Sigmoid colon (tissue), 7 donors: ENCODE measurements around the gene CISD2. TPM values are rescaled to one million over a fixed set of nuclear protein-coding genes. Genes with fewer than 3 reads are reported as not detected.
"Not testable (repeated sequence)": the region's sequence is repeated elsewhere in the genome, so short reads cannot be mapped to it uniquely, and the experiment has no call there.

Source experiments
- DNase-seq: peaks from one replicate; pipeline ENCODE4 v3.0.0-alpha.2; 2019
- H3K27ac ChIP-seq, 4 donors: fragments of 200-600 bp; sonication (generic); one replicate each; pipeline ENCODE4 v1.5.1; 2016 to 2019; ENCODE audit warnings: mild to moderate bottlenecking in 1 of 4
- H3K27me3 ChIP-seq, 3 donors: fragments of 200-600 bp; sonication (generic); one replicate each; pipeline ENCODE4 v1.5.1; 2019; ENCODE audit warnings: mild to moderate bottlenecking in 1 of 3
- H3K36me3 ChIP-seq, 4 donors: fragments of 200-600 bp; sonication (generic); one replicate each; pipeline ENCODE4 v1.5.1; 2016 to 2019
- H3K4me1 ChIP-seq, 4 donors: fragments of 200-600 bp; sonication (generic); one replicate each; pipeline ENCODE4 v1.5.1; 2017 to 2019
- H3K4me3 ChIP-seq, 4 donors: fragments of 200-600 bp; sonication (generic); one replicate each; pipeline ENCODE4 v1.5.1; 2017 to 2019; ENCODE audit warnings: mild to moderate bottlenecking in 2 of 4, moderate library complexity in 1 of 4
- H3K9me3 ChIP-seq, 4 donors: fragments of 200-600 bp in 3 of 4; sonication (generic) in 3 of 4; one replicate each; pipeline versions ENCODE4 v1.5.1 to v1.6.1; 2013 to 2019
- EP300 ChIP-seq, 4 donors: sonication (generic); formaldehyde crosslinking; IDR thresholded peaks; one replicate each; pipeline ENCODE4 v1.6.1; 2017; ENCODE audit warnings: antibody characterized with exemption in 4 of 4
- POLR2A ChIP-seq, 2 donors: fragments of 450-650 bp; IDR thresholded peaks; one replicate each; pipeline ENCODE4 v1.6.1; 2016; ENCODE audit warnings: antibody characterized with exemption in 2 of 2, mild to moderate bottlenecking in 2 of 2, moderate library complexity in 2 of 2
- POLR2AphosphoS5 ChIP-seq, 4 donors: sonication (generic); formaldehyde crosslinking; IDR thresholded peaks; one replicate each; pipeline ENCODE4 v1.6.1; 2017; ENCODE audit warnings: antibody characterized with exemption in 4 of 4
- WGBS, 2 donors: extraction: QIAGEN DNeasy Blood & Tissue Kit; methylation state at CpG; one replicate each; pipeline ENCODE4 v1.1.7; 2013; 5-methylcytosine and 5-hydroxymethylcytosine counted together
- intact Hi-C: fragments of 100-400 bp; cut with DNase I; formaldehyde crosslinking; loops from one replicate; pipeline ENCODE4 v1.15.1; 2023
- polyA plus RNA-seq, 3 donors: library from polyadenylated mRNA; stranded (reverse); fragments of 200-250 nt; gene quantifications; one replicate each; pipeline ENCODE4 v1.2.3, GENCODE V29; 2013
- total RNA-seq, 4 donors: library from RNA; depleted of rRNA; stranded (reverse); fragments of >200 nt; gene quantifications; one replicate each; pipeline ENCODE4 v1.1.0, GENCODE V29; 2016
- TF ChIP-seq, protein P1 (sequence below), 4 experiments: fragments of 450-650 bp in 3 of 4; fragments of 200-600 bp in 1 of 4; IDR thresholded peaks; one replicate each; pipeline ENCODE4 v1.5.1; 2016 to 2019; ENCODE audit warnings: antibody characterized with exemption in 4 of 4, mild to moderate bottlenecking in 3 of 4, moderate library complexity in 2 of 4
- donor health status: healthy with polysubstance abuse.
- donor health status: Bipolar disorder and iron deficiency.
- donor health status: healthy.

Gene CISD2
- total and polyA plus RNA-seq, 7 donors: 6.5 to 31.7 (median 16.5) TPM

DNA sequence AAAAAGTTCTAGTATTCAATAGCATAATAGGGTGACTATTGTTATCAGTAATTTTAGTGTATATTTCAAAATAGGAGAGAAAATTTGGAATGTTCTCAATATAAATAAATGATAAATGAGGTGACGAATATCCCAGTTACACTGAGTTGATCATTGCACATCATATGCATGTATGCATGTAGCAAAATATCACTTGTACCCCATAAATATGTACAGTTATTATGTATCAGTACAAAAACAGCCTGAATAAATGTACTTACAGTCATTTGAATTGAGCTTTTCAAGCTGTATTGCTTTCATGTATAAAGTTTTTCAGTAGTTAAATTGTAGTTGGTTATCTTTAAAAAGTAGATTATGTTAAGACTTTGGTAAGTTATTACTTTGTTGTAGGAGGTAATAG is 12.6 kb downstream of the CISD2 start:
- Histone ChIP-seq H3K27me3 (no peaks in the 10 kb centered on the region), H3K9me3 (peaks cover 0 to 5% (median 0%) of the 10 kb centered on the region in 4 donors), H3K27ac (no peak overlapping the region), H3K4me1 (no peaks in the 10 kb centered on the region), H3K36me3 (peaks cover 0 to 3% (median 0%) of the 10 kb centered on the region in 4 donors), H3K4me3 (no peak overlapping the region)
- no peak for DNase-seq
- 92% methylated on average over 1 of the region's 1 CpG for WGBS, 2 donors
- intact Hi-C loops: no loop called here
- TF ChIP-seq EP300 (IDR thresholded peaks at IDR 0.05): no peak
- TF ChIP-seq POLR2A (IDR thresholded peaks at IDR 0.05): no peak
- no peak for TF ChIP-seq POLR2AphosphoS5 (IDR thresholded peaks at IDR 0.05)
- TF ChIP-seq, protein P1, sequence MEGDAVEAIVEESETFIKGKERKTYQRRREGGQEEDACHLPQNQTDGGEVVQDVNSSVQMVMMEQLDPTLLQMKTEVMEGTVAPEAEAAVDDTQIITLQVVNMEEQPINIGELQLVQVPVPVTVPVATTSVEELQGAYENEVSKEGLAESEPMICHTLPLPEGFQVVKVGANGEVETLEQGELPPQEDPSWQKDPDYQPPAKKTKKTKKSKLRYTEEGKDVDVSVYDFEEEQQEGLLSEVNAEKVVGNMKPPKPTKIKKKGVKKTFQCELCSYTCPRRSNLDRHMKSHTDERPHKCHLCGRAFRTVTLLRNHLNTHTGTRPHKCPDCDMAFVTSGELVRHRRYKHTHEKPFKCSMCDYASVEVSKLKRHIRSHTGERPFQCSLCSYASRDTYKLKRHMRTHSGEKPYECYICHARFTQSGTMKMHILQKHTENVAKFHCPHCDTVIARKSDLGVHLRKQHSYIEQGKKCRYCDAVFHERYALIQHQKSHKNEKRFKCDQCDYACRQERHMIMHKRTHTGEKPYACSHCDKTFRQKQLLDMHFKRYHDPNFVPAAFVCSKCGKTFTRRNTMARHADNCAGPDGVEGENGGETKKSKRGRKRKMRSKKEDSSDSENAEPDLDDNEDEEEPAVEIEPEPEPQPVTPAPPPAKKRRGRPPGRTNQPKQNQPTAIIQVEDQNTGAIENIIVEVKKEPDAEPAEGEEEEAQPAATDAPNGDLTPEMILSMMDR (IDR thresholded peaks at IDR 0.05): no peak

DNA sequence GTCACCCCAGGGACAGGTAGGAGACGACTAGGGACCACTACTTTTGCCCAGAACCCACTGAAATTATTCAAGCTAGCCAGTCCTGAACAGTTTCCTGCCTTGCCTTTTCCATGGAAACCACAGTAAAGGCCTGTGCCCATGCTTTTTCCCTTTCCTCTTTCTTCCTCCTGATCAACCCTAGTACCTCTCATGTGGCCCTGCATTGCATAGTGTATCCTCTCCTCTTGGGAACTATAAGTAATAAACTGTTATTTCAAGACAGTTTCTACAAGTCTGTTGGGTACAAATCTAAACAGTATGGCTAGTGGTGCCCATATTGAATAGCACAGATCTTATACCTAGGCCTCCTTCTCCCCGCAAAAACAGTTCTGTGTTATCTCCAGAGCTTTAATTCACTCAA is 14.5 kb downstream of the CISD2 start:
- 94 to 96% methylated on average over 2 of the region's 2 CpGs for WGBS, 2 donors
- TF ChIP-seq POLR2A (IDR thresholded peaks at IDR 0.05): no peak
- TF ChIP-seq EP300 (IDR thresholded peaks at IDR 0.05): no peak
- no peak for TF ChIP-seq POLR2AphosphoS5 (IDR thresholded peaks at IDR 0.05)
- TF ChIP-seq, protein P1 (IDR thresholded peaks at IDR 0.05): no peak
- Histone ChIP-seq H3K9me3 (no peaks in the 10 kb centered on the region), H3K4me1 (no peaks in the 10 kb centered on the region), H3K36me3 (peaks cover 0 to 3% (median 0%) of the 10 kb centered on the region in 4 donors), H3K27ac (no peak overlapping the region), H3K27me3 (no peaks in the 10 kb centered on the region), H3K4me3 (no peak overlapping the region)
- intact Hi-C loops: no loop called here
- DNase-seq: no peak

DNA sequence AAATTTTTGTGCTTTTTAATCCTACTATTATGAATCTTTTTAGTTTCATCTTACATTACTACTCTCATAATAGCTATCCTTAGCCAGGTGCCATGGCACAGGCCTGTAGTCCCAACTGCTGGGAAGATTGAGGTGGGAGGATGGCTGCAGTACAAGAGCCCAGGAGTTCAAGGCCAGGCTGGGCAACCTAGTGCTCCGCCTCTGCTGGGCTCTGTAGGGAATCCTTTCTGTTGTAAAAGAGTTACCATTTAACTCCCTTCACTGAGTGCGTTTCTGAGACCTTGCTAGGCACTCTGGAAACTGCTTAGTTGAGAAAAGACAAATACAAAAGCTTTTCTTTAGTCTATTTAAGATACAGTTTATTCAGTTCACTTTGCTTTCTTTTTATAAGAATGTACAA is 19.8 kb downstream of the CISD2 start:
- WGBS, 2 donors: 95 to 96% methylated on average over 2 of the region's 2 CpGs
- H3K27ac ChIP-seq, DNase-seq, H3K9me3 ChIP-seq, H3K4me3 ChIP-seq, H3K4me1 ChIP-seq, intact Hi-C loops, H3K36me3 ChIP-seq, H3K27me3 ChIP-seq: not testable (repeated sequence)

DNA sequence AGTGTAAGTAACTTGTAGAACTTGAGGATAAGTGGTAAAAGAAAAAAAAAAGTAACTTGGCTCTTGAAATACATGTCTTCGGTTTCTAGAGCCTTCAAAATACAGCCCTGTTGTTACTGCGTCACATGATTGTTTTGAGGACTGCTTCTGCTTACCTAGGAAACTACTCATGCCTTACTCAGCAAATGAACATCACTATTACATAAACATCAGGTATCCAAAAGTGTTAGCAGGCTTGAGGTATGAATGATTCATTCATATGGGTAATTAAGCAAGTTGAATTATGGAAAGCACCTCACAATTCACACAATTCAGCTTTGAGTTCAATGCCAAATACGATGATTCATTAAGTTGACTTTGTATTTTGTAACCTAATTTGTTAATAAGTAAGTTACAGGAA is 21.1 kb downstream of the CISD2 start:
- H3K36me3 ChIP-seq, H3K27me3 ChIP-seq, H3K4me3 ChIP-seq, H3K27ac ChIP-seq, intact Hi-C loops, DNase-seq, H3K9me3 ChIP-seq, H3K4me1 ChIP-seq: not testable (repeated sequence)
- 67 to 86% methylated on average over 3 of the region's 3 CpGs for WGBS, 2 donors

DNA sequence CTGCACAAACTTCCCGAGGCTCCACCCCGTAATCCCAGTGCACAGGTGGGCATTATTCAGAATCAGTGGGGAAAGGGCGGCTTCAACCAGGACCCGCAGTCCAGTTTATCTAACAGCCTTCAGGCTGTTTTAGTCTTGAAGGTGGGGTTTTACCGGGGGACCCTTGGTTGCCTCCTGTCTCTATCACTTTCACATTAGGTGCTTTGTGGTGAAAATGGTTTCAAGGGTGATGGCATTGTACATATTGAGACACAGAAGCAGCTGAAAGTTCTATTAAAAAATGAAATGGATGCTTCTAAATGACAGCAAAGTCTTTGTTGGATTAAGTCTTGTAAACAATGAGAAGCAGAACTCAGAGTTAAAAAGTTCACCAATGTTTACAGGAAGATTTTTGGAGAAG is 27.8 kb downstream of the CISD2 start:
- 86 to 92% methylated on average over 5 of the region's 5 CpGs for WGBS, 2 donors
- intact Hi-C loops, H3K4me3 ChIP-seq, H3K27me3 ChIP-seq, DNase-seq, H3K4me1 ChIP-seq, H3K36me3 ChIP-seq, H3K9me3 ChIP-seq, H3K27ac ChIP-seq: not testable (repeated sequence)

DNA sequence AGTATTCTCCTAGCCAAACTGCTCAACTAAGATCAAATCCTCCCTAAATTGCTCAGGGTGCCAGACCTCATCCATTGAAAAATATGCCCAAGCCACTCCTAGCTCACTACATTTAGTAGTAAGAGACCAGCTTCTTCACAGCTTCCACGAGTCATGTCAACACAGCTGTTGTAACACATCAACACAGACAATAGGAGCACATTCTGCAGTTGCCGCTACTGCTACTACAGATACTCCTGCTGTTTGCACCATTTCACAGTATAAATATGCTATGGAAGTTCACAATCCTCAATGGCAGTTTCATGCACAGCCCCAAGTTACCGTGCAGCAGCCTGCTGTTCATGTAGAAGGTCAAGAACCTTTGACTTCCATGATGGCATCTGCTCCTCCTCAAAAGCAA is 28.8 kb downstream of the CISD2 start:
- H3K4me3 ChIP-seq, H3K27ac ChIP-seq, intact Hi-C loops, H3K27me3 ChIP-seq, DNase-seq, H3K9me3 ChIP-seq, H3K36me3 ChIP-seq, H3K4me1 ChIP-seq: not testable (repeated sequence)
- 76 to 80% methylated on average over 3 of the region's 3 CpGs for whole genome bisulfite sequencing, 2 donors

DNA sequence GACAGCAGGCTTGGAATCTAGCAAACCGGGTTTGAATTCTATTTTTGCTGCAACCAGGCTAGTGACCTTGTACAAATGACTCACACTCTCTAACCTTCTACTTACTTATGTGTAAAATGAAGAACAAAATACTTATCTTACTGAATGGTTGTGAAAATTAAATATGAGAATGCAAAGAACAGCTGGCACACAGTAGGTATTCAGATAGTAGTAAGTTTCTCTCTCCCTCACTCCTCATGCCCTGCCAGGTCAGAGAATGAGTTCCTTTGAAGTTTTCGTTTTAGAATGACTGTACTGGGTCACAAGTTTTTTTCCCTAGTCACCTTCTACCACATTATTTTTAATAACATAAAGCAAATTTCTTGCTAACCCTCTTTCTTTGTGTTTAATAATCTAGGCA is 33.0 kb downstream of the CISD2 start:
- Histone ChIP-seq H3K36me3 (no peaks in the 10 kb centered on the region), H3K4me3 (no peak overlapping the region), H3K4me1 (no peaks in the 10 kb centered on the region), H3K27me3 (no peaks in the 10 kb centered on the region), H3K27ac (no peak overlapping the region), H3K9me3 (no peaks in the 10 kb centered on the region)
- TF ChIP-seq, protein P1 (IDR thresholded peaks at IDR 0.05): no peak
- TF ChIP-seq POLR2AphosphoS5 (IDR thresholded peaks at IDR 0.05): no peak
- TF ChIP-seq POLR2A (IDR thresholded peaks at IDR 0.05): no peak
- TF ChIP-seq EP300 (IDR thresholded peaks at IDR 0.05): no peak
- intact Hi-C loops: no loop called here
- no peak for DNase-seq
- 71 to 80% methylated on average over 2 of the region's 2 CpGs for WGBS, 2 donors
